Ishikawa (cell line): ENCODE results near the gene PDCD4.

Source experiments
- CEBPB ChIP-seq: IDR thresholded peaks from 2 replicates; pipeline ENCODE4 v1.6.1; 2012
- CREB1 ChIP-seq: IDR thresholded peaks from 2 replicates; pipeline ENCODE4 v1.6.1; 2012; ENCODE audit warnings: low read depth
- EGR1 ChIP-seq: IDR thresholded peaks from 2 replicates; pipeline ENCODE4 v1.6.1; 2012
- FOXM1 ChIP-seq: IDR thresholded peaks from 2 replicates; pipeline ENCODE4 v1.6.1; 2012; ENCODE audit warnings: low read depth, borderline replicate concordance
- RAD21 ChIP-seq: IDR thresholded peaks from 2 replicates; pipeline ENCODE4 v1.6.1; 2012; ENCODE audit warnings: low read depth
- TAF1 ChIP-seq: IDR thresholded peaks from 2 replicates; pipeline ENCODE4 v1.6.1; 2012; ENCODE audit warnings: low read depth, mild to moderate bottlenecking
- YY1 ChIP-seq: IDR thresholded peaks from 2 replicates; pipeline ENCODE4 v1.6.1; 2012; ENCODE audit warnings: low read depth
- ZBTB7A ChIP-seq: IDR thresholded peaks from 2 replicates; pipeline ENCODE4 v1.6.1; 2012; ENCODE audit warnings: low read depth
- TF ChIP-seq, protein P1 (sequence below): IDR thresholded peaks from 2 replicates; pipeline ENCODE4 v1.6.1; 2012; ENCODE audit warnings: low read depth, mild to moderate bottlenecking
- TF ChIP-seq, protein P2 (sequence below): IDR thresholded peaks from 2 replicates; pipeline ENCODE4 v1.6.1; 2012

DNA sequence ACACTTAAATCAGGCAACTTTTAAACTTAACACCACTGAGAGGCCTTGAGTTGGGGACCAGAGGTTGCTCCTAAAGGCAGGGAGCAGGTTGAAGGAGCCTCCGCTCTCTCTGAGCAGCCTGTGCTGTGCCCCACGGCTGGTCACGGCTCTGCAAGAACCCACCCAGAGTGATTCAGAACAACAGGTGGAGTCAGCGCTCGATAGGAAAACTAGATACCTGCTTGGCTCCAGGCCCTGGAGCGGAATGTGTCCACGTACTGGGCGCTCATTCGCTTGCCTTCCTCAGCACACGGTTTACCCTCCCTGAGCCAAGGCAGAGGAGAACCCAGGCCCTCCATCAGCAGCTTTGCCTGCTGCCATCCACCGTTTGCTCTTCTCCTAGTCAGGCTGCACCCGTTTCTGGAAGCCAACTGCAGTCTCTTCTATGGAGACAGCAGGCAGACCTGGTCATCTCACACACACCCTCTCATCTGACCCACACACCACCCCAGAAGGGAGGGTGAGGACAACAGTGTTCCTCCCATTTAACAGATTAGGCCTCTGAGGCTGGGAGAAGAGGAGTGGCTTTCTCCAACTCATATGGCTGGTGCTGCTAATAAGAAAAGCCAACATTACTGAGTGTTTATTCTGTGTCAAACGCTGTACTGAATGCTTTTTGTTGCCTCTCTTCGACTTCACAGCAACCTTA, 37.6 kb upstream of the PDCD4 start:
- TF ChIP-seq EGR1 = no peak
- TF ChIP-seq, protein P1, sequence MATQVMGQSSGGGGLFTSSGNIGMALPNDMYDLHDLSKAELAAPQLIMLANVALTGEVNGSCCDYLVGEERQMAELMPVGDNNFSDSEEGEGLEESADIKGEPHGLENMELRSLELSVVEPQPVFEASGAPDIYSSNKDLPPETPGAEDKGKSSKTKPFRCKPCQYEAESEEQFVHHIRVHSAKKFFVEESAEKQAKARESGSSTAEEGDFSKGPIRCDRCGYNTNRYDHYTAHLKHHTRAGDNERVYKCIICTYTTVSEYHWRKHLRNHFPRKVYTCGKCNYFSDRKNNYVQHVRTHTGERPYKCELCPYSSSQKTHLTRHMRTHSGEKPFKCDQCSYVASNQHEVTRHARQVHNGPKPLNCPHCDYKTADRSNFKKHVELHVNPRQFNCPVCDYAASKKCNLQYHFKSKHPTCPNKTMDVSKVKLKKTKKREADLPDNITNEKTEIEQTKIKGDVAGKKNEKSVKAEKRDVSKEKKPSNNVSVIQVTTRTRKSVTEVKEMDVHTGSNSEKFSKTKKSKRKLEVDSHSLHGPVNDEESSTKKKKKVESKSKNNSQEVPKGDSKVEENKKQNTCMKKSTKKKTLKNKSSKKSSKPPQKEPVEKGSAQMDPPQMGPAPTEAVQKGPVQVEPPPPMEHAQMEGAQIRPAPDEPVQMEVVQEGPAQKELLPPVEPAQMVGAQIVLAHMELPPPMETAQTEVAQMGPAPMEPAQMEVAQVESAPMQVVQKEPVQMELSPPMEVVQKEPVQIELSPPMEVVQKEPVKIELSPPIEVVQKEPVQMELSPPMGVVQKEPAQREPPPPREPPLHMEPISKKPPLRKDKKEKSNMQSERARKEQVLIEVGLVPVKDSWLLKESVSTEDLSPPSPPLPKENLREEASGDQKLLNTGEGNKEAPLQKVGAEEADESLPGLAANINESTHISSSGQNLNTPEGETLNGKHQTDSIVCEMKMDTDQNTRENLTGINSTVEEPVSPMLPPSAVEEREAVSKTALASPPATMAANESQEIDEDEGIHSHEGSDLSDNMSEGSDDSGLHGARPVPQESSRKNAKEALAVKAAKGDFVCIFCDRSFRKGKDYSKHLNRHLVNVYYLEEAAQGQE = no peak
- no peak for TF ChIP-seq CEBPB
- TF ChIP-seq YY1 = no peak
- no peak for TF ChIP-seq FOXM1
- TF ChIP-seq RAD21 = no peak
- no peak for TF ChIP-seq CREB1
- TF ChIP-seq, protein P2, sequence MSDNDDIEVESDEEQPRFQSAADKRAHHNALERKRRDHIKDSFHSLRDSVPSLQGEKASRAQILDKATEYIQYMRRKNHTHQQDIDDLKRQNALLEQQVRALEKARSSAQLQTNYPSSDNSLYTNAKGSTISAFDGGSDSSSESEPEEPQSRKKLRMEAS = no peak
- no peak for TF ChIP-seq TAF1
- TF ChIP-seq ZBTB7A = no peak
